HG03159 (cell line): ENCODE data around the gene INTS1.

Experiments
- ATAC-seq: cut with Tn5 transposase; IDR thresholded peaks from one replicate; pipeline ENCODE4 v1.9.1; 2021; ENCODE audit warnings: mild to moderate bottlenecking, moderate library complexity; ENCODE audit not compliant: unreplicated experiment

Gene INTS1

GRCh38 chr7:1503816-1504775 is at the start of gene INTS1:
TSS of gene INTS1 (minus strand) at chr7:1504389. CDS start at chr7:1503960, 429 bp downstream.
- peak; percentile 80 for ATAC-seq

GRCh38 chr7:1553512-1554210 is 49.5 kb upstream of the INTS1 start:
- ATAC-seq = no peak

GRCh38 chr7:1552200-1552599 is 48.0 kb upstream of the INTS1 start:
- ATAC-seq = no peak

- no peak for ATAC-seq
Observed at GRCh38 chr7:1550846-1551155, 46.6 kb upstream of the INTS1 start.

GRCh38 chr7:1550005-1550845 is 46.0 kb upstream of the INTS1 start:
- ATAC-seq = no peak

- no peak for ATAC-seq
Observed at GRCh38 chr7:1549357-1550004, 45.3 kb upstream of the INTS1 start.

GRCh38 chr7:1548944-1549343 is 44.8 kb upstream of the INTS1 start:
- ATAC-seq = no peak

GRCh38 chr7:1548438-1548831 is 44.2 kb upstream of the INTS1 start:
- ATAC-seq = no peak

GRCh38 chr7:1547777-1548437 is 43.7 kb upstream of the INTS1 start:
- no peak for ATAC-seq

GRCh38 chr7:1546909-1547776 is 43.0 kb upstream of the INTS1 start:
- no peak for ATAC-seq

- no peak for ATAC-seq
Observed at GRCh38 chr7:1546274-1546908, 42.2 kb upstream of the INTS1 start.

- no peak for ATAC-seq
Observed at GRCh38 chr7:1545417-1546246, 41.4 kb upstream of the INTS1 start.

GRCh38 chr7:1544896-1545416 is 40.8 kb upstream of the INTS1 start:
- no peak for ATAC-seq

GRCh38 chr7:1544178-1544895 is 40.1 kb upstream of the INTS1 start:
- ATAC-seq = no peak

GRCh38 chr7:1543826-1544177 is 39.6 kb upstream of the INTS1 start:
- no peak for ATAC-seq

- no peak for ATAC-seq
Observed at GRCh38 chr7:1542841-1543747, 38.9 kb upstream of the INTS1 start.
